Sigmoid colon (tissue), 3 donors: ENCODE measurements around the gene LPAR3.

Experiments
- POLR2A ChIP-seq, 2 donors: fragments of 450-650 bp; IDR thresholded peaks; one replicate each; pipeline ENCODE4 v1.6.1; 2016; ENCODE audit warnings: antibody characterized with exemption in 2 of 2, mild to moderate bottlenecking in 2 of 2, moderate library complexity in 2 of 2
- TF ChIP-seq, protein P1 (sequence below), 4 experiments: fragments of 450-650 bp in 3 of 4; fragments of 200-600 bp in 1 of 4; IDR thresholded peaks; one replicate each; pipeline ENCODE4 v1.5.1; 2016 to 2019; ENCODE audit warnings: antibody characterized with exemption in 4 of 4, mild to moderate bottlenecking in 3 of 4, moderate library complexity in 2 of 4

DNA sequence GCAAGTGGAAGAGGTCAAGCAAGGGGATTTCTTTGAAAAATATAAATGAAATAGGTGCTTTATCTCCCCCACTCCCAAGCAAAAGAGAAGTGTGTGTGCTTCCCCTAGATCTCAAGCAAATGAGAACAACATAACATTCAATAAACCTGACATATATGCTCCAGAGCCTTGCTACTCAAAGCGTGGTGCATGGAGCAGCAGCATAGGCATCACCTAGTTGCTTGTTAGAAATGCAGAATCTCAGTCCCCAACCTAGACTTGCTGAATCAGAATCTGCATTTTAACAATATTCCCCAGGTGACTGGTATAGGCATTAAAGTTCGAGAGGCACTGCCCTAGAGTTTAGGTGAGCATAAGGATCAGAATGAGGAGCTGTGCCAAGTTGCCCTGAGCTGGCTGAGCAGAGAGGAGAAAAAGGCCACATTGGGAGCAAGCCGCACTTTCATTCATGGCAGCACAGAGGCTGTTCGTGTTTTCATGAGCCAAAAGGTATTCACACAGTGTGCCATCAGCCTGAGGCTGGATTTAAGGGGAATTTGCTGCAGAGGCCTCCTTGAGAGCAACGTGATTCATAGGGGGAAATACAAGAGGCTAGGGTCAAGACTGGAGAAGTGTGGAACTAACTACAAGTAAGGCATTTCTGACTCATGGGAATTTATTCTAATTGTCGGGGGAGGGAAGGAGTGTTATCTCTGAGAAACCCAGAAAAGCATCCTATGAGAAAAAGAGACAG lies 14.3 kb upstream of the LPAR3 start:
- TF ChIP-seq, protein P1, sequence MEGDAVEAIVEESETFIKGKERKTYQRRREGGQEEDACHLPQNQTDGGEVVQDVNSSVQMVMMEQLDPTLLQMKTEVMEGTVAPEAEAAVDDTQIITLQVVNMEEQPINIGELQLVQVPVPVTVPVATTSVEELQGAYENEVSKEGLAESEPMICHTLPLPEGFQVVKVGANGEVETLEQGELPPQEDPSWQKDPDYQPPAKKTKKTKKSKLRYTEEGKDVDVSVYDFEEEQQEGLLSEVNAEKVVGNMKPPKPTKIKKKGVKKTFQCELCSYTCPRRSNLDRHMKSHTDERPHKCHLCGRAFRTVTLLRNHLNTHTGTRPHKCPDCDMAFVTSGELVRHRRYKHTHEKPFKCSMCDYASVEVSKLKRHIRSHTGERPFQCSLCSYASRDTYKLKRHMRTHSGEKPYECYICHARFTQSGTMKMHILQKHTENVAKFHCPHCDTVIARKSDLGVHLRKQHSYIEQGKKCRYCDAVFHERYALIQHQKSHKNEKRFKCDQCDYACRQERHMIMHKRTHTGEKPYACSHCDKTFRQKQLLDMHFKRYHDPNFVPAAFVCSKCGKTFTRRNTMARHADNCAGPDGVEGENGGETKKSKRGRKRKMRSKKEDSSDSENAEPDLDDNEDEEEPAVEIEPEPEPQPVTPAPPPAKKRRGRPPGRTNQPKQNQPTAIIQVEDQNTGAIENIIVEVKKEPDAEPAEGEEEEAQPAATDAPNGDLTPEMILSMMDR (IDR thresholded peaks at IDR 0.05): no peak
- no peak for TF ChIP-seq POLR2A (IDR thresholded peaks at IDR 0.05)
